ENCODE data around the gene U2AF2.

U2AF2 gene

DNA sequence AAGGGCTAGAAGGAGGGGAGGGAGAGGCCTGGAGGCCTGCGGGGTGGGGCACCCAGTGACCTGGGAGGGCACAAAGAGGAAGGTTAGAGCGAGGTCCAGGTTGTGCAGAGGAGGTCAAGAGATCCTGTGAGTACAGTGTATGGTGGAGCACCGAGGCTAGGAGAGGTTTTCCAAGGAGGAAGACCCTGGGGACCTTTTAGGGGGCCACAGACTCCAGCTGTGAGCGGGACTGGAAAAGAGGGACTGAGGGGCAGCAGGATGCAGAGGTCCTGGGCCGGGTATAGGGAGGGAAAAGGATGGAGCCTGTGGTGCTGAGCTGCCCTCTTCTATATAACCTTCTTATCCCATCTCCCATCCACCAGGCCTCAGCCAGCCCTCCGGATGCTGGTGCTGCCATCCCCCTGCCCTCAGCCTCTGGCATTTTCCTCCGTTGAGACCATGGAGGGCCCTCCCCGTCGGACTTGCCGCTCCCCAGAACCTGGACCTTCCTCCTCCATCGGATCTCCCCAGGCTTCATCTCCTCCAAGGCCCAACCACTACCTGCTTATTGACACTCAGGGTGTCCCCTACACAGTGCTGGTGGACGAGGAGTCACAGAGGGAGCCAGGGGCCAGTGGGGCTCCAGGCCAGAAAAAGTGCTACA lies 10.5 kb upstream of the U2AF2 start:
- DNase-seq: no peak

GRCh38 chr19:55644842-55645511 lies 9.9 kb upstream of the U2AF2 start:
- no peak for DNase-seq

GRCh38 chr19:55645512-55645881 lies 9.3 kb upstream of the U2AF2 start:
- no peak for DNase-seq

DNA sequence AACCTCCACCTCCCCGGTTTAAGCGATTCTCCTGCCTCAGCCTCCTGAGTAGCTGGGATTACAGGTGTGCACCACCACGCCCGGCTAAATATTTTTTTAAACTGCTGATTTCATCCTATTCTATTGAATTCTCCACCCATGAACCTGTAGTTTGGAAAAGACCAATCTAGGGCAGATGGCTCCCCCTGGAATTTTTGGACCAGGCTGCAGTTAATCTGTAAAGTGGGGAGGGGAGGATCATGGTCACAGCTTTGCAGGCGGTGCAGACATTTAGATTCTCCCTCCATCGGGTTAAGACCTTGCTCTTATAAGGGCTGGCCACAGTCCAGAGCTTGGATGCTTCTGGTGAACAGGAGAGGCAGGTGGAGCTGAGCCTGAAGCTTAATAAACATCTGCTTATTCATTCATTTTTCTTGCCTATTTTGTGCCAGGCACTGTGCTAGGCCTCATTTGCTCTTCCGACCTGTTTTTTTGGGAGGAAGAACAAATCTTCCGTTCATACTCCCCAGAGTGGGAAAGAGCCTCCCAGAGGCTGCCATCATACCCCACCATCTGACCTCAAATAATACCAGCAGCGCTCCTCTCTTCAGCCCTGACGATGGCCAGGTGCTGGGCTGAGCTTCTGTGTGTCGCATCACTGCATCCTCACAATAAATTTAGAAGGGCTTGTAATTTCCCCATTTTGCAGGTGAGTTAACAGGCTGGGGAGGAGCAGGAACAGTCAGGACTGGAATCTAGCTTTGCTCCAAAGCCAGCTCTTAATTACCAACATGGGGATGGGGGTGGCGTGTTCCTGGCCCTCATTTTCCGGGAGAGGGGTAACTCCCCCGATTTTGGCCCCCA lies 7.7 kb upstream of the U2AF2 start:
- no peak for DNase-seq

- peak; percentile 76 for DNase-seq
These were observed 6.9 kb upstream of the U2AF2 start, which contains the start of gene CCDC106 for GRCh38 chr19:55647732-55648584. Gene CCDC106 (plus strand): TSS chr19:55648212. CDS start chr19:55649047, 835 bp downstream.

DNA sequence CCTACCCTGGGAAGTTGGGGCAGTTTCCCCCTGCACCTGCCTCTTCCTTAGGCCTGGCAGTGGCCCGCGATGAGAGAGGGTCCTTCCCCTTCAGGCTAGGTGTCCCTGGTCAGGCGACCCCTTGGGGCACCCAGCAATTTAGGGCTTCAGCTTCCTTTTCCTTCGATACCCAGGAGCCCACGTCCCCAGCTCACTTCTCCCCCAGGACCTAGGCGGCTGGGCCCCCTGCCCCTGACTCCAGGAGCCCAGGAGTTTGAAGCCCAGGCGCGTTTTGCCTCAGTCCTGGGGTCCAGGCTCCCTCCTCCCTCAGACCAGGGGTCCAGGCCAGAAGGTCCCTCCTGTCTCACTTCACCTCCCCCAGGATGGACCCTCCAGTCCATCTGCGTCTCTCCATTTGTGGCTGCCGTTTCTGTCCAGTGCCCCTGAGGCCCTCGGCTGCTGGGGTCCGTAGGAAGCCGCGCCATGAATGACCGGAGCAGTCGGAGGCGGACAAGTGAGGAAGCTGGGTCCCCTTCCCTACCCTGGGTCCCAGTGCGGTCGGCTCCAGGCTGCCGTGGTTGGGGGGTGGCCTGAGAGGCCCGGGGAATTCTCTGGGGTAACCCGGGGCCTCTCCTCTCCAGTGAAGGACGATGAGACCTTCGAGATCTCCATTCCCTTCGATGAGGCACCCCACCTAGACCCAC lies 6.1 kb upstream of the U2AF2 start:
- DNase-seq: no peak

DNA sequence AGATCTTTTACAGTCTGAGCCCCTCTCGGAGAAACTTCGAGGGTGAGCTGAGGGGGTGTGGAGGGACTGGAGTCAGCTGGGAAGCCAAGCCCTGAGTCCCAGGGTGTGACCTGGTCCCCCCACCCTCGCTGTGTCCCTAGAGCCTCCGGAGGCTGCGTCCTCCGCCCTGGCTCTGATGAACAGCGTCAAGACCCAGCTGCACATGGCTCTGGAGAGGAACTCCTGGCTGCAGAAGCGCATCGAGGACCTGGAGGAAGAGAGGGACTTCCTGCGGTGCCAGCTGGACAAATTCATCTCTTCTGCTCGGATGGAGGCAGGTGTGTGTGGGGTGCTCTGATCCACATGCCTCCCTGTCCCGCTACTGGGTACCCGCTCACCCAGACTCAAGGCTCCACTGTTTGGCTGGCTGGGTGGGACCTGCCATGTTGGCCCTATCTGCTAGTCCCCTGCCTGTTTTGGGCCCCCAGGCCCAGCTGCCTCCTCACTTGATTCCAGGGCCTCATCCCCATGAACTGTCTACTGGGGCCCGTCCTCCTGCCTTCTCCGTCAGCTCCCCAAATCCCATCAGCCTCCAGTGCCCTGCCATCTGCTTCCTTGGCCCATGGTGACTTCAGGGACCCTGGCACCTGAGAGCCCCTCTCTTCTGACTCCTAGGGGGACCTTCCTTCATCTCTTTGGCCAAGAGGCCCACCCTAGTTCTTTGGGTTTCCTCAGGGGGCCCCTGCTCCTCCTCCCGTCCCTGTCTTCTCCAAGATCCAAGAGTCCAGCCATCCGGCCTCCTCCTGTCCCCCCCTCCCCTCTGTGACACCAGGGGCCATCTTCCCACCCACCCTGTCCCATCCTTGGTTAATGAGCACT lies 5.3 kb upstream of the U2AF2 start:
- DNase-seq: no peak

GRCh38 chr19:55650126-55650557 lies 4.7 kb upstream of the U2AF2 start:
- no peak for DNase-seq

DNA sequence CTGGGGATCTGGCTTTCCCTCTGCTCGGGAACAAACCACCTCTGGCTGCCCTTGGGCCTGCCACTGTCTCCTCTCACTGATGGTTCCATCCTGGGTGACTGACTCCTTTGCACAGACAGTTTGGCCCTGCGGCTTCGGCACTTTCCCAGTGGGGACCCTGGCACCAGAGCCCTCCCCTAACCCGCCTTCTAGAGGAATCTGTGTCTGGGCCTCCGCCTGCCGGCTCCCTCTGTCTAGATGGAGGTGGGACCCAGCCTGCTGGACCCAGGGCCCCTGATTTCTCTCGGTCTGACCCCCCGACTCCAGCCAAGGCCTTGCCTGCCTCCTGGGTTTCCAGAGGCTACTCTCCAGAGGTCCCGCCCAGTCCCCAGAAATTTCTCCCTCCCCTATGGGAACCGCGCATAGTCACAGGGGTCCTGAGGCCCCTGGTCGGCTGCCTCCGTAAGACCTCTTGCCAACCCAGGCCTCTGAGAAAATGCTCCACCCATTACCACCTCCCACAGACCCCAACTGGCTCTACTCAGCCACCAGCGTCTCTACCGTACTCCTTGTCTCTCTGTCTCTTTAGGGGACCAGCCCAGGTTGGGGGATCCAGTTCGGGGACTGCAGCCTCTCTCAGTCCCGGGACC lies 4.1 kb upstream of the U2AF2 start:
- DNase-seq: no peak

GRCh38 chr19:55651236-55651635 lies 3.6 kb upstream of the U2AF2 start:
- no peak for DNase-seq

DNA sequence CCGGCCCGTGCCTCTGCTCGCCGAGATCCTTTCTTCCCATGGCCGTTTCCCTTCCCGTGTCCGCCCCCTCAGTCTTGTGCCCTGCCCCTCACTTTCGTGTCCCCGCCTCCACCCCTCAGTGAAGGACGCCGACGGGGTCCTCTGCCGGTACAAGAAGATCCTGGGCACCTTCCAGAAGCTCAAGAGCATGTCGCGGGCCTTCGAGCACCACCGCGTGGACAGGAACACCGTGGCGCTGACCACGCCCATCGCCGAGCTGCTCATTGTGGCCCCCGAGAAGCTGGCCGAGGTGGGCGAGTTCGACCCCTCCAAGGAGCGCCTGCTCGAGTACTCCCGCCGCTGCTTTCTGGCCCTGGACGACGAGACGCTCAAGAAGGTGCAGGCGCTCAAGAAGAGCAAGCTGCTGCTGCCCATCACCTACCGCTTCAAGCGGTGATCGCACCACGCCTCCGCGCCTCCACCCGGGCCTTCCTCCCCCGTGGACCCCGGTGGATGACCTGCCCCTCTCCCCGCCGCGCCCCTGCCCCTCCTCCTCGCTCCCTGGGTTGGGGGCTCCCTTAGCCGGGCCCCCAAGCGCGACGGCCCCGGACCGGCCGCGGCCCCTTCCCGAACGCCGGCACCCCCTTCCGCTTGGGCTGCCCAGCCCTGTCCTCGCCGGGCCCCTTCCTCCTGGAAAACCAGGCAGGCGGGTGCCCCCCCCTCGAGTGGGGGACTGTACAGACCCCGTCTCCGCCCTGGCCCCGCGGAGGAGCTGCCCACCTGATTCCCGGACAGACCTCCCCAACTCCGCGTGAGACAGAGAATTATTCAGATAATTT lies 2.3 kb upstream of the U2AF2 start:
- DNase-seq: peak; percentile 75

DNA sequence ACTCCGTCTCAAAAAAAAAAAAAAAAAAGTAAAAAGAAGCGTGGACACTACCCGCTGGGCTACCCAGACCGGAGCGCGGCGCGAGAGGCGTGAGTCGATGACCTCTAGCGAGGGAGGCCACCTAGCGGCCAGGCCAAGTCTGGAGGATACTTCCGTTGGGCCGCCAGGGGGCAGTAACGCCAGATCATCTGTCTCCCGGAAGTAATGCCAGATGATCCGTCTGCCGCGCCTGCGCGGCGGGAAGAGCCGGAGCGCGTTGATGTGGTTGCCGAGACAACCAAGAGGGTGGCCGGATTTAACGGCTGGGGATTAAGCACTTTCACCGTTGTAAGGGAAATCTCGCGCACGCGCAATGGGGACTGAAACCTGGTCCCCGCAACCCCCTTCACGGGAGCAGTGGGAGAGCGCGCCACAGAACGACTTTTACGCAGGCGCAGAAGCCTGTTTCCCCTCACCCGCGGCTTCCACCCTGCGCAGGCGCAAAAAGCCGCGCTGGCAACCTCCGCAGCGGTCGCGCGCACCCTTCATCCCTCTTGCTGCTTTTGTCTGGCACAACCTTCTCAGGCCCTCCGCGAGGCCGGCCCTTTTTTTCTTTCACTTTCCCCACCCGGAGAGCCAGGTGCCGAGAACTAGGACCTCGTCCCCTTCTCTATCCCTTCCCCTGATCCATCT lies 1.0 kb upstream of the U2AF2 start:
- DNase-seq: peak; percentile 99

GRCh38 chr19:55654323-55654867 lies 440 bp upstream of the U2AF2 start:
- DNase-seq: peak; percentile 100

GRCh38 chr19:55655648-55656040 lies 809 bp downstream of the U2AF2 start:
- no peak for DNase-seq

DNA sequence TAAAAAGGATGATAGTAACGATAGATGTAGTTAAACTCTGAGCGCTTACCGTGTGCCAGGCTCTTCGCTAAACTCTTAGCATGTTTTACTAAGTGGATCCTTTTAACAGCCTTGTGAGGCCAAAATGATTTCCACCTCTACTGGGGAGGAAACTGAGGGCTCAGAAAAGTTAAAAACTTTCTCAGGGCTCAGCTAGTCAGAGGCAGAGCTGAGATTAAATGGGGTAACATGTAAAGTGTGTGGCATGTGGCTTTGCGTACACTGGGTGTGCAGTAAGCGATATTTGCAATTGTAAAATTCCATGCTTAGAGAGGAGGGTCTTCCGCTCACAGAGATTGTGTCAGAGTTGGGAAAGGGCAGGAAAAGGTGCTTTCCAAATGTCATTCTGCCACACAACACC lies 1.7 kb downstream of the U2AF2 start:
- DNase-seq: no peak

DNA sequence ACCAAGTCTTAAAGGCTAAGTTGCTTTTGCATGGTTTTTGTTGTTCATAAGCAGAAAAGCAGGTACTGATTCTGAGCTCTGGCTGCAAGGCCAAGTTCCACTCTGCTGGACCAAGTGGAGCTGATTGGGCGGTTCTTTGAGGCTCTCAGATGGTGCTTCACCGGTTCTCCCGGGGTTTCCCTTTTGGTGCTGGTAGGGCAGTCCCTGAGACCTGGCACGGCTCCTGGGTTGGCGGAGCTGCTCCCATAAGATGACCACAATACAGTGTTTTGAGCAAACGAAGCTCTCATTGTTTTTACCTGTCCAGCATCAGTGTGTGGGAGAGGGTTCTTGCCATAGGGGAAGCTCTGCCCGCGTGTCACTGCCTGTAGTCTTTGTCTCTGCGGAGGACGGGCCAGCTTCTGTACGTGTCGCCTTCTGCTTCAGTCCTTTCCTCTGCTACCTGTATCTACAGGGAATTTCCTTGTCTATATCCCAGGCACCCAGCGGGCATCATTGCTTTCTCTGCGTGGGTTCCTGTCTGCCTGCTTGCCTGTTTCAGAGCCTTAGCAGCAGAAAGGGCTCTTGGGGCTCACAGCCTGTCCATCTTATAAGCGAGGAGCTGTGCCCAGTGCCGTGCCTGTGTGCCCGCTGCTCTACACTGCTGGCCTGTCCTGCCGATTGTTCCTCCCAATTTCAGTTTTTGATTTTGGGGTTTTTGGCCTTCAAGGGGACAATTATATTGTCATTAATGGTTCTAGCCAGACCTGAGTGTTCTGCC lies 2.3 kb downstream of the U2AF2 start:
- no peak for DNase-seq

DNA sequence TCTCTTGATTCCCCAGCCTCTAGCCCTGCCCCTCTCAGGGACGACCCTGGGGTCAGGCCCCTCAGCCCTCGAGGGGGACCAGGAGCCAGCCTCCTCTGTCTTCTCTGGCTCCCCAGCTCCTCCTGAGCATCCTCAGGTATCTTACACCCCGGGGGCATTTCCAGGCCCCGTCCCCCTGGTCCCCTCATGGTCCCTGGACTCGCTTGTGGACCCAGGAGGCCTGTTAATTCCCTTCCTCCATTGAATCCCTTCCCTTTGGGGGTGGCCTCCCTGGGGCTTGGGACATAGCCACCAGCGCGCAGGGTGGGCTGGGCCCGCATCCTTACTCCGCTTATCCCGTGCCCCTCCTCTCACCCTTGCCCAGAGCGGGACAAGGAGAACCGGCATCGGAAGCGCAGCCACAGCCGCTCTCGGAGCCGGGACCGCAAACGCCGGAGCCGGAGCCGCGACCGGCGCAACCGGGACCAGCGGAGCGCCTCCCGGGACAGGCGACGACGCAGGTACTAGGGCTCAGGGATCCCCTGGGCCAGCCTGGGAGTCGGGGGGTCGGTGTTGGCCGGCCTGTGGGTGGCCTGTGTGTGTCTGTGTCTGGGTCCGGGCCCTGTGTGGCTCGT lies 4.1 kb downstream of the U2AF2 start:
- no peak for DNase-seq

- no peak for DNase-seq
These were observed 5.0 kb downstream of the U2AF2 start for GRCh38 chr19:55659822-55660221.
